Natural killer cell (primary cell): ENCODE measurements around the gene YIF1A. TPM values are rescaled to one million over a fixed set of nuclear protein-coding genes. Genes with fewer than 3 reads are reported as not detected.
A peak's percentile ranks its signal among the peaks of the same experiment; 100 is the strongest.

Experiments
- ATAC-seq, 3 donors: fragments of 150-1000 bp in 2 of 3; fragments of 200-7000 bp in 1 of 3; cut with Tn5 transposase; 1 replicate in 1 of 3; 2 replicates in 2 of 3; pipeline ENCODE4 v1.10.0; 2021; ENCODE audit warnings: mild to moderate bottlenecking in 2 of 3, moderate library complexity in 2 of 3
- DNase-seq, 2 donors: peaks; one replicate each; pipeline versions ENCODE4 v3.0.0 to v3.0.0-alpha.2; 2013 to 2021; ENCODE audit warnings: mixed read lengths in 1 of 2
- H3K27ac ChIP-seq: one replicate; pipeline ENCODE4 v1.5.1; 2013; ENCODE audit warnings: mild to moderate bottlenecking, low read length
- H3K27me3 ChIP-seq: one replicate; pipeline ENCODE4 v1.6.1; 2013; ENCODE audit warnings: low read length; ENCODE audit not compliant: control insufficient read depth, insufficient read depth
- H3K36me3 ChIP-seq: one replicate; pipeline ENCODE4 v1.6.1; 2013; ENCODE audit warnings: low read length; ENCODE audit not compliant: control insufficient read depth, insufficient read depth
- H3K4me1 ChIP-seq: one replicate; pipeline ENCODE4 v1.6.1; 2013; ENCODE audit warnings: low read length; ENCODE audit not compliant: control insufficient read depth, insufficient read depth
- H3K4me3 ChIP-seq: one replicate; pipeline ENCODE4 v1.5.1; 2013; ENCODE audit warnings: low read length
- H3K9me3 ChIP-seq: one replicate; pipeline ENCODE4 v1.6.1; 2013; ENCODE audit warnings: low read length; ENCODE audit not compliant: control insufficient read depth, insufficient read depth
- H3K27ac Mint-ChIP-seq, 2 donors: one replicate each; pipeline ENCODE4 v1.8.0; 2022; ENCODE audit warnings: mild to moderate bottlenecking in 2 of 2, mixed read lengths in 2 of 2, moderate library complexity in 1 of 2
- H3K27me3 Mint-ChIP-seq, 2 donors: one replicate each; pipeline ENCODE4 v1.8.0; 2022; ENCODE audit warnings: low read depth in 2 of 2, mixed read lengths in 2 of 2
- H3K36me3 Mint-ChIP-seq: one replicate; pipeline ENCODE4 v1.8.0; 2022; ENCODE audit warnings: mixed read lengths
- H3K4me1 Mint-ChIP-seq, 2 donors: one replicate each; pipeline ENCODE4 v1.8.0; 2022; ENCODE audit warnings: mixed read lengths in 2 of 2
- H3K4me3 Mint-ChIP-seq: one replicate; pipeline ENCODE4 v1.8.0; 2022; ENCODE audit warnings: mild to moderate bottlenecking, moderate library complexity, mixed read lengths
- H3K9me3 Mint-ChIP-seq, 2 donors: one replicate each; pipeline ENCODE4 v1.8.0; 2022; ENCODE audit warnings: mixed read lengths in 2 of 2
- WGBS: methylation state at CpG from one replicate; pipeline ENCODE4 v1.1.7; 2013; ENCODE audit warnings: missing lambda C conversion rate; ENCODE audit not compliant: insufficient coverage; 5-methylcytosine and 5-hydroxymethylcytosine counted together
- intact Hi-C: fragments of 100-400 bp; cut with micrococcal nuclease; formaldehyde crosslinking; loops from one replicate; pipeline ENCODE4 v1.14.2; 2022
- total RNA-seq, 4 donors: library from RNA; stranded (reverse); fragments of 120-200 nt in 1 of 4; gene quantifications; one replicate each; pipeline versions ENCODE4 v1.2.3 to v1.2.4, GENCODE V29; 2013 to 2022
- TF ChIP-seq, protein P1 (sequence below): fragments of 200-600 bp; IDR thresholded peaks from one replicate; pipeline ENCODE4 v1.8.0; 2022; ENCODE audit warnings: antibody characterized with exemption

Gene YIF1A
- total RNA-seq, 3 donors from 2014 or later (not counting 1 experiment from before 2014, with no cell fraction given), result 21.9 to 28.5 (median 23.6) TPM

GRCh38 chr11:66271816-66272215 is 17.1 kb downstream of the YIF1A start:
- Mint-ChIP-seq H3K27ac (peak overlapping the region in 1 of 2 donors; percentile 76), H3K9me3 (no peaks in the 10 kb centered on the region), H3K27me3 (no peaks in the 10 kb centered on the region), H3K36me3 (peaks cover 14% of the 10 kb centered on the region), H3K4me3 (peak overlapping the region; percentile 41), H3K4me1 (peaks cover 61 to 79% of the 10 kb centered on the region in 2 donors)
- 91% methylated on average over 7 of the region's 7 CpGs for WGBS
- Histone ChIP-seq H3K27me3 (no peaks in the 10 kb centered on the region), H3K4me3 (no peak overlapping the region), H3K36me3 (peaks cover 47% of the 10 kb centered on the region), H3K9me3 (no peaks in the 10 kb centered on the region), H3K27ac (peak overlapping the region; percentile 20), H3K4me1 (peaks cover 86% of the 10 kb centered on the region)
- TF ChIP-seq, protein P1, sequence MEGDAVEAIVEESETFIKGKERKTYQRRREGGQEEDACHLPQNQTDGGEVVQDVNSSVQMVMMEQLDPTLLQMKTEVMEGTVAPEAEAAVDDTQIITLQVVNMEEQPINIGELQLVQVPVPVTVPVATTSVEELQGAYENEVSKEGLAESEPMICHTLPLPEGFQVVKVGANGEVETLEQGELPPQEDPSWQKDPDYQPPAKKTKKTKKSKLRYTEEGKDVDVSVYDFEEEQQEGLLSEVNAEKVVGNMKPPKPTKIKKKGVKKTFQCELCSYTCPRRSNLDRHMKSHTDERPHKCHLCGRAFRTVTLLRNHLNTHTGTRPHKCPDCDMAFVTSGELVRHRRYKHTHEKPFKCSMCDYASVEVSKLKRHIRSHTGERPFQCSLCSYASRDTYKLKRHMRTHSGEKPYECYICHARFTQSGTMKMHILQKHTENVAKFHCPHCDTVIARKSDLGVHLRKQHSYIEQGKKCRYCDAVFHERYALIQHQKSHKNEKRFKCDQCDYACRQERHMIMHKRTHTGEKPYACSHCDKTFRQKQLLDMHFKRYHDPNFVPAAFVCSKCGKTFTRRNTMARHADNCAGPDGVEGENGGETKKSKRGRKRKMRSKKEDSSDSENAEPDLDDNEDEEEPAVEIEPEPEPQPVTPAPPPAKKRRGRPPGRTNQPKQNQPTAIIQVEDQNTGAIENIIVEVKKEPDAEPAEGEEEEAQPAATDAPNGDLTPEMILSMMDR, result no peak
- intact Hi-C loops, result no loop called here
- ATAC-seq, result no peak
- no peak for DNase-seq

- WGBS, result 3% methylated on average over 32 of the region's 32 CpGs
- TF ChIP-seq, protein P1, result no peak
- peak in 1 of 2 donors; percentile 46 for DNase-seq
- Mint-ChIP-seq H3K36me3 (peaks cover 11% of the 10 kb centered on the region), H3K9me3 (no peaks in the 10 kb centered on the region), H3K27me3 (no peaks in the 10 kb centered on the region), H3K4me1 (peaks cover 59 to 65% of the 10 kb centered on the region in 2 donors), H3K4me3 (peak overlapping the region; percentile 97), H3K27ac (peak overlapping the region; percentile 95 to 98)
- Histone ChIP-seq H3K27me3 (no peaks in the 10 kb centered on the region), H3K4me3 (peak overlapping the region; percentile 89), H3K9me3 (no peaks in the 10 kb centered on the region), H3K36me3 (peaks cover 30% of the 10 kb centered on the region), H3K4me1 (peaks cover 72% of the 10 kb centered on the region), H3K27ac (peak overlapping the region; percentile 85)
- intact Hi-C loops, result loop anchor here (1.0 kb wide), 2 partner anchors 13 to 20 kb away; partner anchors contain the start of gene YIF1A
- no peak for ATAC-seq
Measured at GRCh38 chr11:66268952-66269905, 19.7 kb downstream of the YIF1A start.

- intact Hi-C loops, result loop anchor here (1.0 kb wide), 2 partner anchors 14 to 21 kb away; partner anchors contain the start of gene YIF1A
- Histone ChIP-seq H3K27me3 (no peaks in the 10 kb centered on the region), H3K9me3 (no peaks in the 10 kb centered on the region), H3K4me3 (peak within 1 kb of the TSS; percentile 89), H3K4me1 (peaks cover 64% of the 10 kb centered on the region), H3K27ac (peak within 1 kb of the TSS; percentile 85), H3K36me3 (peaks cover 22% of the 10 kb centered on the region)
- WGBS, result under 1% methylated on average over 63 of the region's 64 CpGs
- peaks cover 51 to 57% of the 10 kb centered on the region in 2 donors for H3K4me1 Mint-ChIP-seq
- H3K9me3 Mint-ChIP-seq, result no peaks in the 10 kb centered on the region
- H3K27ac Mint-ChIP-seq, result peak within 1 kb of the TSS; percentile 95 to 98
- no peaks in the 10 kb centered on the region for H3K27me3 Mint-ChIP-seq
- H3K36me3 Mint-ChIP-seq, result peaks cover 3% of the 10 kb centered on the region
- TF ChIP-seq, protein P1, result no peak
- peak; percentile 77 to 93 (median 83) for ATAC-seq
- peak; percentile 99 to 100 for DNase-seq
- peak within 1 kb of the TSS; percentile 97 for H3K4me3 Mint-ChIP-seq
Measured at GRCh38 chr11:66268244-66268951, 20.5 kb downstream of the YIF1A start, which contains the start of gene RAB1B. TSS of gene RAB1B (plus strand) at chr11:66268639. CDS start at chr11:66268680, 41 bp downstream.
